Daoy (cell line): Measurements from ENCODE around the gene LDLRAD3. TPM values are rescaled to one million over a fixed set of nuclear protein-coding genes. Genes with fewer than 3 reads are reported as not detected.

ENCODE experiments used
- DNase-seq: peaks from one replicate; pipeline ENCODE4 v3.0.0-alpha.2; 2015; ENCODE audit warnings: low read depth
- total RNA-seq: library from RNA; depleted of rRNA; stranded (reverse); fragments of >200 nt; shearing (Covaris generic); gene quantifications from 2 replicates; pipeline ENCODE4 v1.2.3, GENCODE V29; 2014

Gene LDLRAD3
- total RNA-seq, 1 experiment from 2014 or later = 6.1 TPM

DNA sequence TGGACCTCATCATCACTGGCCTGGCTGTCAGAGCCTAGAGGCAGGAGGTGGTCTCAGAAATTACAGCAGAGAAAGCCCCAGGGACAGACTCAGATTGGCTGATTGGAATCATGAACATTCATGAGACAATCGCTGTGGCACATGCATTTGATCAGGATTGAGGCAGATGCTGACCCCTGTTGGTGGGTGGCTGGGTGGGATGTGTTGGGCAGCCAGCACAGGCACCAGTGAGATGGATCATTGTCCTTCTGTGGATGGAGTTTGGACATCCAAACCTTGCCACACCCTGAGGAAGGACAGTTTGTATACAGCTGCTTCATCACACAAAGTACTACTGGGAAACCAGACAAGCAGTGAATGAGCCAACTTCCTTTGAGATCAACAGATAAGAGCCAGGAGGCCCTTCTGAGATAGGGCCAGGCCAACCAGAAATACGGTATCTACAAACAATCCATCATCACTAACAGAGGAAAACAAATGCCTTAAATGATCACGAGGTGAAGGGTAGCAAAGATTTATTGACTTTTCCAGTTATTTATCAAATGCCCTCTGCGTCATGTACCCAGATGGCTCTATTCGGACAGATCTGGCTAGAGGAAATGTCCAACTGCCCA lies 328.0 kb downstream of the LDLRAD3 start:
- DNase-seq = no peak

DNA sequence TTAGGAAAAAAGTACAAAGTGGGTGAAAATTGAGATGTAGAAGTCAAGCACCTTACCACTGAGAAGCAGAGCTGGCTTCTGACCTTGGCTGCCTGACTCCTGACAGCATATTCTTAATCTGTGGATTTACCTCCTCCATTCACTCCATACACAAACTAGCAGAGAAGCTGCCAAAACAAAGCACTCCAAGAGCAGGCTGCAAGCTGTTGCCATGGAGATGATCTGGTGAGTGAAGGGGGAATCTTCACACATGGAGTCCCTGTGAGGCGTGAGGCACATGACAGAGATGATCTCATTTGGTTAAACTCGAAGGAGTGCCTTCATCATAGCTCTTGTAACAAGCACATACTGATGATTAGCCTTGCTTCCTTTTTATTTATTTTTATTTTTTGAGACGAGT lies 329.2 kb downstream of the LDLRAD3 start:
- no peak for DNase-seq

DNA sequence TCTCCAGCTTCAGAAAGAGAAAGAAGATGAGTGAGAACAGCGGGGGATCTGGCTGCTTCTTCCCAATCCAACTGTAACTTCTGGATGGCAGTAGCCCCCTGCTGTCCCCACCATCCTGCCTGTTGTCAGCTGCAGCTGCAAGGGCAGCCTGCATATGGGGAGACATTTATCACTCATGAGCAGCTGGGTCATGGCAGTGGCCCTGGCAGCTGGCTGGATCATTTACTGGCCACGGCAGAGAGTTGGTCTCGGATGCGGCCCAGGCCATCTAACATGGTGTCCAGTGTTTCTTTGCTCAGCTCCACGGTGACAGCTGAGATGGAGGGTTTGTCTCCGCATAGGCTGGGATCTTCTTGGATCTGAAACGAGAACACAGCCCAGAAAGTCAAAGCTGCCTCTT lies 330.6 kb downstream of the LDLRAD3 start:
- DNase-seq = no peak

DNA sequence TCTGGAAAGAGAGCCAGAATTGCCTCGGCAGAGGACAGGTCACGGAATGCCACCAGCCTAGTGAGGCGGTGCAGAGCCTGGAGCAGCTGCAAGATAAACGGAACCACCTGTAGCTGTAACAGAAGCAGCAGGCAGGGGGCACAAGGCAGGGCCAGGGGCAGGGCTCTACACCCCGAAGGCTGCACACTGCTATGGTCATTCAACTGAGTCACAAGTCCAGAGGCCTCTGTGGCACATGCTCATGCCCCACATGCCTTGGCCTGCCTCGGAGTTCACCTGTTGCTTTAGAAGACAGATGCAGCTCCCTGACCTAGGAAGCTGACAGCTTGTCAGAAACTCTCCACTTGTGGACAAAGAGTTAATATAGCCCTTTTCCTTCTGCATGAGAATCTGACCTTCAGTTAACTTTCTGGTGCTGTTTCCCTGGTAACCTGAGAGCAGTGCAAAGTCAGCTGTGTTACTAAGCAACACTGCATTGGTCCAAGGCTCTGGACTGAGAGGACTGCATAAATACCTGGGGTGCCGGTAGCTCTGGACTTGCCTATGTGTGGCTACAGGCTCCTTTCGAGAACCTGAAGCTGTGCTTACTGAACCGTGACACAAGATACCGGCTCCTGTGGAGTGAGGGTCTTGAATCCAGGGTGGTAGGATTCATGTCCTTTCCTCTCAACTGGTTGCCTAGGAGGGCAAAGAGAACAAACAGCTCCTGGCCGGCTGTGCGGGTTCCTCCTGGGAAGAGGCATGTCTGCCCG lies 334.8 kb downstream of the LDLRAD3 start:
- no peak for DNase-seq

DNA sequence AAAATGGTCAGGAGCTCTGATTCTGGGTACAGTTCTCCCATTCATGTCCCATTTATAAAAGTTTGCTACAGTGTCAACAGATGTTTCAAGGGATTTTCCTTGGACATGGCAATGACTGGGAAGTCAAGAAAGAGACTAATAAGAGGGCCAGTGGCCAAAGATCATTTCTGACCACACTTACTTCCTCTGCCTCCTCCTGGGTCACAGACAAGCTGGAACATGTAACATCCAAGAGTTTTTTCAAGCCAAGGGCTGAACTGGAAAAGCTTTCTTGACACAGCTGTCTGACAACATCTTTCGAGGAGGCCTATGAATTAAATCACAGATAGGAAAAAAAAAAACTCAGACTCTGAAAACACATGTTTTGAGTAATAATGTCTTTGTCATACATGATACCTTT lies 336.7 kb downstream of the LDLRAD3 start:
- DNase-seq = no peak
